ENCODE data around the gene YKT6. TPM values are rescaled to one million over a fixed set of nuclear protein-coding genes. Genes with fewer than 3 reads are reported as not detected.

Gene YKT6
- total and polyA plus RNA-seq, 7 donors: 47.7 to 153 (median 68.7) TPM

GRCh38 chr7:44186736-44187135 is 14.0 kb upstream of the YKT6 start:
- TF ChIP-seq CTCF (IDR thresholded peaks at IDR 0.05): no peak
- ATAC-seq (no peak), DNase-seq (no peak)
- H3K4me1 ChIP-seq: no peaks in the 10 kb centered on the region
- H3K4me3 ChIP-seq: no peak overlapping the region
- H3K36me3 ChIP-seq (ENCODE audit: insufficient read depth in 1 of 2, low read depth in 1 of 2): no peaks in the 10 kb centered on the region
- no peaks in the 10 kb centered on the region for H3K9me3 ChIP-seq
- WGBS, 3 donors: 86 to 93% (median 88%) methylated on average over 5 of the region's 5 CpGs
- H3K27me3 ChIP-seq (ENCODE audit: insufficient read depth in 3 of 3, low read length in 2 of 3): peaks cover 0 to 4% (median 0%) of the 10 kb centered on the region in 3 donors
- no peak overlapping the region for H3K27ac ChIP-seq
- intact Hi-C loops (cut with DNase I): no loop called here

GRCh38 chr7:44187636-44188416 is 13.0 kb upstream of the YKT6 start:
- H3K27me3 ChIP-seq (ENCODE audit: insufficient read depth in 3 of 3, low read length in 2 of 3): peaks cover 0 to 2% (median 0%) of the 10 kb centered on the region in 3 donors
- no peaks in the 10 kb centered on the region for H3K36me3 ChIP-seq (ENCODE audit: insufficient read depth in 1 of 2, low read depth in 1 of 2)
- 37 to 49% (median 37%) methylated on average over 9 of the region's 9 CpGs for whole genome bisulfite sequencing, 3 donors
- H3K27ac ChIP-seq: no peak overlapping the region
- intact Hi-C loops (cut with DNase I): no loop called here
- no peaks in the 10 kb centered on the region for H3K4me1 ChIP-seq
- TF ChIP-seq CTCF (IDR thresholded peaks at IDR 0.05): no peak
- no peak overlapping the region for H3K4me3 ChIP-seq
- ATAC-seq (no peak), DNase-seq (no peak)
- H3K9me3 ChIP-seq: no peaks in the 10 kb centered on the region

- no peak overlapping the region for H3K4me3 ChIP-seq
- no peak for ATAC-seq
- WGBS, 3 donors: 70 to 83% (median 74%) methylated on average over 16 of the region's 16 CpGs
- no peaks in the 10 kb centered on the region for H3K9me3 ChIP-seq
- H3K27ac ChIP-seq: no peak overlapping the region
- peaks cover 0 to 2% (median 0%) of the 10 kb centered on the region in 3 donors for H3K27me3 ChIP-seq (ENCODE audit: insufficient read depth in 3 of 3, low read length in 2 of 3)
- H3K36me3 ChIP-seq (ENCODE audit: insufficient read depth in 1 of 2, low read depth in 1 of 2): no peaks in the 10 kb centered on the region
- no peak for DNase-seq
- no peaks in the 10 kb centered on the region for H3K4me1 ChIP-seq
- intact Hi-C loops (cut with DNase I): no loop called here
- no peak for TF ChIP-seq CTCF (IDR thresholded peaks at IDR 0.05)
Observed at GRCh38 chr7:44188480-44189225, 12.1 kb upstream of the YKT6 start.

- no peak for DNase-seq
- no peak for TF ChIP-seq CTCF (IDR thresholded peaks at IDR 0.05)
- 75 to 88% (median 79%) methylated on average over 11 of the region's 11 CpGs for WGBS, 3 donors
- intact Hi-C loops (cut with DNase I): no loop called here
- ATAC-seq: no peak
- Histone ChIP-seq H3K36me3 (ENCODE audit: insufficient read depth in 1 of 2, low read depth in 1 of 2) (no peaks in the 10 kb centered on the region), H3K4me1 (no peaks in the 10 kb centered on the region), H3K9me3 (no peaks in the 10 kb centered on the region), H3K4me3 (no peak within 1 kb of the TSS), H3K27ac (no peak within 1 kb of the TSS), H3K27me3 (ENCODE audit: insufficient read depth in 3 of 3, low read length in 2 of 3) (peaks cover 0 to 2% (median 0%) of the 10 kb centered on the region in 3 donors)
Observed at GRCh38 chr7:44189286-44189992, 11.3 kb upstream of the YKT6 start, which contains the start of gene GCK. GCK (minus strand) TSS chr7:44189439; CDS start chr7:44188953, 486 bp downstream.

Measured in psoas muscle (tissue), 8 donors.